Panc1 (cell line): ENCODE measurements around the gene DPYD. TPM values are rescaled to one million over a fixed set of nuclear protein-coding genes. Genes with fewer than 3 reads are reported as not detected.

Source experiments
- ATAC-seq: fragments of 200-7000 bp; cut with Tn5 transposase; 2 replicates; pipeline ENCODE4 v1.9.1; 2020; ENCODE audit warnings: mild to moderate bottlenecking, moderate library complexity
- BruUV-seq: library from RNA; stranded (reverse); fragments of 400-500 nt; replicated peaks from 2 replicates; lab custom pipeline; 2021; lab: Mats Ljungman, UMichigan
- CTCF ChIA-PET: fragments of 300-600 bp; sonication (Branson Sonifier 250); formaldehyde crosslinking; loops from one replicate; lab custom pipeline; 2022; ENCODE audit warnings: antibody characterized with exemption; lab: Charles Lee
- POLR2A ChIA-PET: fragments of 300-600 bp; sonication (Branson Sonifier 250); formaldehyde crosslinking; loops from one replicate; lab custom pipeline; 2022; ENCODE audit warnings: antibody characterized with exemption; lab: Charles Lee
- DNase-seq: peaks from one replicate; pipeline ENCODE4 v3.0.0-alpha.2; 2010; ENCODE audit warnings: low read depth, low spot score
- H3K27ac ChIP-seq: 2 replicates; pipeline ENCODE4 v1.5.1; 2011; ENCODE audit warnings: mild to moderate bottlenecking, low read length, inconsistent platforms
- H3K27me3 ChIP-seq: fragments of 200-500 bp; sonication (Bioruptor generic); 2 replicates; pipeline ENCODE4 v1.6.0; 2014; ENCODE audit warnings: low read length, inconsistent platforms; ENCODE audit not compliant: control insufficient read depth, insufficient read depth
- H3K36me3 ChIP-seq: fragments of 200-500 bp; sonication (Bioruptor generic); 2 replicates; pipeline ENCODE4 v1.5.1; 2014; ENCODE audit warnings: inconsistent platforms, mild to moderate bottlenecking, low read length, moderate library complexity; ENCODE audit not compliant: control insufficient read depth, insufficient read depth
- H3K4me1 ChIP-seq: 2 replicates; pipeline ENCODE4 v1.5.1; 2011; ENCODE audit warnings: inconsistent platforms, mild to moderate bottlenecking, low read length, moderate library complexity; ENCODE audit not compliant: control insufficient read depth, insufficient read depth
- H3K4me3 ChIP-seq, 2 experiments: 2 replicates each; pipeline ENCODE4 v1.5.1; 2011 to 2012; ENCODE audit warnings: low read depth in 2 of 2, low read length in 2 of 2, mild to moderate bottlenecking in 2 of 2, inconsistent platforms in 1 of 2, moderate library complexity in 1 of 2
- H3K9me3 ChIP-seq: fragments of 200-500 bp; sonication (Bioruptor generic); 2 replicates; pipeline ENCODE4 v1.5.1; 2014; ENCODE audit warnings: low read depth, mild to moderate bottlenecking, inconsistent platforms, low read length, moderate library complexity; ENCODE audit not compliant: control insufficient read depth, insufficient read depth
- POLR2AphosphoS5 ChIP-seq: IDR thresholded peaks from 2 replicates; pipeline ENCODE4 v1.6.1; 2012; ENCODE audit warnings: mild to moderate bottlenecking, low read depth, low read length, moderate library complexity
- REST ChIP-seq, 2 experiments: IDR thresholded peaks; 2 replicates each; pipeline ENCODE4 v1.6.1; 2011 to 2012; ENCODE audit warnings: low read depth in 2 of 2, control low read depth in 1 of 2, low read length in 1 of 2, mild to moderate bottlenecking in 1 of 2, moderate library complexity in 1 of 2; ENCODE audit not compliant: insufficient read depth in 1 of 2
- SIN3A ChIP-seq: IDR thresholded peaks from 2 replicates; pipeline ENCODE4 v1.6.1; 2012; ENCODE audit warnings: low read depth, mild to moderate bottlenecking, low read length, moderate library complexity, borderline replicate concordance; ENCODE audit not compliant: insufficient read depth
- TCF7L2 ChIP-seq: IDR thresholded peaks from 2 replicates; pipeline ENCODE4 v1.6.1; 2011; ENCODE audit warnings: mild to moderate bottlenecking, low read depth, low read length, inconsistent platforms
- in situ Hi-C: cut with HindIII; loops from 2 replicates; pipeline ENCODE4 v1.10.0; 2016; ENCODE audit warnings: low sequenced_read_pairs, low pct_unique_long_range_greater_than_20kb
- intact Hi-C: fragments of 100-400 bp; cut with micrococcal nuclease; formaldehyde crosslinking; loops from one replicate; pipeline ENCODE4 v1.10.0; 2022; ENCODE audit not compliant: unreplicated experiment
- total RNA-seq: library from RNA; stranded (reverse); gene quantifications from one replicate; pipeline ENCODE4 v1.2.1, GENCODE V29; 2021; ENCODE audit not compliant: unreplicated experiment
- TF ChIP-seq, protein P1 (sequence below): fragments of 450-650 bp; IDR thresholded peaks from 2 replicates; pipeline ENCODE4 v1.5.1; 2017; ENCODE audit warnings: mild to moderate bottlenecking

The DPYD gene
- total RNA-seq, 1 experiment from 2014 or later: 2.0 TPM

- Histone ChIP-seq H3K36me3 (no peaks in the 10 kb centered on the region), H3K27ac (no peak overlapping the region), H3K4me3 (no peak overlapping the region), H3K4me1 (no peaks in the 10 kb centered on the region), H3K9me3 (no peaks in the 10 kb centered on the region), H3K27me3 (no peaks in the 10 kb centered on the region)
- no TSS peak for BruUV-seq
- in situ Hi-C loops: no loop called here
- no peak for ATAC-seq
- ChIA-PET CTCF (no interaction called here), POLR2A (no interaction called here)
- no peak for DNase-seq
- intact Hi-C loops: no loop called here
- no peak for TF ChIP-seq SIN3A
- TF ChIP-seq TCF7L2: no peak
- TF ChIP-seq REST (IDR thresholded peaks at IDR 0.05; ENCODE audit: insufficient read depth in 1 of 2, low read depth in 2 of 2, low read length in 1 of 2): no peak
- no peak for TF ChIP-seq POLR2AphosphoS5
- TF ChIP-seq, protein P1, sequence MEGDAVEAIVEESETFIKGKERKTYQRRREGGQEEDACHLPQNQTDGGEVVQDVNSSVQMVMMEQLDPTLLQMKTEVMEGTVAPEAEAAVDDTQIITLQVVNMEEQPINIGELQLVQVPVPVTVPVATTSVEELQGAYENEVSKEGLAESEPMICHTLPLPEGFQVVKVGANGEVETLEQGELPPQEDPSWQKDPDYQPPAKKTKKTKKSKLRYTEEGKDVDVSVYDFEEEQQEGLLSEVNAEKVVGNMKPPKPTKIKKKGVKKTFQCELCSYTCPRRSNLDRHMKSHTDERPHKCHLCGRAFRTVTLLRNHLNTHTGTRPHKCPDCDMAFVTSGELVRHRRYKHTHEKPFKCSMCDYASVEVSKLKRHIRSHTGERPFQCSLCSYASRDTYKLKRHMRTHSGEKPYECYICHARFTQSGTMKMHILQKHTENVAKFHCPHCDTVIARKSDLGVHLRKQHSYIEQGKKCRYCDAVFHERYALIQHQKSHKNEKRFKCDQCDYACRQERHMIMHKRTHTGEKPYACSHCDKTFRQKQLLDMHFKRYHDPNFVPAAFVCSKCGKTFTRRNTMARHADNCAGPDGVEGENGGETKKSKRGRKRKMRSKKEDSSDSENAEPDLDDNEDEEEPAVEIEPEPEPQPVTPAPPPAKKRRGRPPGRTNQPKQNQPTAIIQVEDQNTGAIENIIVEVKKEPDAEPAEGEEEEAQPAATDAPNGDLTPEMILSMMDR: no peak
These were observed 418.5 kb downstream of the DPYD start for GRCh38 chr1:97502360-97502759.

- ChIA-PET POLR2A (no interaction called here), CTCF (no interaction called here)
- Histone ChIP-seq H3K27ac (no peak overlapping the region), H3K4me1 (no peaks in the 10 kb centered on the region), H3K4me3 (no peak overlapping the region), H3K36me3 (no peaks in the 10 kb centered on the region), H3K27me3 (no peaks in the 10 kb centered on the region), H3K9me3 (no peaks in the 10 kb centered on the region)
- TF ChIP-seq REST (IDR thresholded peaks at IDR 0.05; ENCODE audit: insufficient read depth in 1 of 2, low read depth in 2 of 2, low read length in 1 of 2) (no peak), SIN3A (no peak), POLR2AphosphoS5 (no peak), TCF7L2 (no peak)
- TF ChIP-seq, protein P1: no peak
- intact Hi-C loops: no loop called here
- in situ Hi-C loops: no loop called here
- DNase-seq (no peak), ATAC-seq (no peak)
- BruUV-seq: no TSS peak
These were observed 419.2 kb downstream of the DPYD start for GRCh38 chr1:97501628-97502027.
